SK-N-SH treated with all-trans-retinoic acid at 6 μM for 48 hours (cell line): ENCODE results near the gene MBNL2.

Experiments
- ATAC-seq: fragments of 200-7000 bp; cut with Tn5 transposase; 3 replicates; pipeline ENCODE4 v1.9.1; 2020; ENCODE audit warnings: mild to moderate bottlenecking, moderate library complexity
- BACH2 ChIP-seq: fragments of 250-450 bp; sonication (Bioruptor Pico); IDR thresholded peaks from 2 replicates; pipeline ENCODE4 v1.9.0; 2021; ENCODE audit warnings: mild to moderate bottlenecking, borderline replicate concordance
- CSDC2 ChIP-seq: fragments of 250-450 bp; sonication (Bioruptor Pico); IDR thresholded peaks from 2 replicates; pipeline ENCODE4 v1.5.0; 2020; ENCODE audit warnings: mild to moderate bottlenecking, moderate library complexity
- ESRRG ChIP-seq: fragments of 250-450 bp; sonication (Bioruptor Pico); IDR thresholded peaks from 2 replicates; pipeline ENCODE4 v1.6.1; 2021; ENCODE audit warnings: mild to moderate bottlenecking
- GLIS3 ChIP-seq: fragments of 250-450 bp; sonication (Bioruptor Pico); IDR thresholded peaks from 2 replicates; pipeline ENCODE4 v1.5.0; 2020; ENCODE audit warnings: mild to moderate bottlenecking, moderate library complexity
- ISL1 ChIP-seq: fragments of 250-450 bp; sonication (Bioruptor Pico); IDR thresholded peaks from 2 replicates; pipeline ENCODE4 v2.1.2; 2022; ENCODE audit warnings: mild to moderate bottlenecking, moderate library complexity
- OSR1 ChIP-seq: fragments of 250-450 bp; sonication (Bioruptor Pico); IDR thresholded peaks from 2 replicates; pipeline ENCODE4 v1.8.0; 2022; ENCODE audit warnings: moderate library complexity, mild to moderate bottlenecking, inconsistent platforms
- RARB ChIP-seq: fragments of 250-450 bp; sonication (Bioruptor Pico); IDR thresholded peaks from 2 replicates; pipeline ENCODE4 v1.8.0; 2021; ENCODE audit warnings: mild to moderate bottlenecking, moderate library complexity
- SNAI2 ChIP-seq: fragments of 250-450 bp; sonication (Bioruptor Pico); IDR thresholded peaks from 2 replicates; pipeline ENCODE4 v1.5.0; 2020; ENCODE audit warnings: mild to moderate bottlenecking, moderate library complexity
- TOX ChIP-seq: fragments of 250-450 bp; sonication (Bioruptor Pico); IDR thresholded peaks from 2 replicates; pipeline ENCODE4 v1.8.0; 2021; ENCODE audit warnings: mild to moderate bottlenecking, moderate library complexity, borderline replicate concordance
- ZFP3 ChIP-seq: fragments of 250-450 bp; sonication (Bioruptor Pico); IDR thresholded peaks from 2 replicates; pipeline ENCODE4 v1.5.0; 2020; ENCODE audit warnings: mild to moderate bottlenecking, moderate library complexity
- ZFP30 ChIP-seq: fragments of 450-650 bp; formaldehyde crosslinking; IDR thresholded peaks from 2 replicates; pipeline ENCODE4 v1.5.0; 2022; ENCODE audit warnings: mild to moderate bottlenecking, moderate library complexity
- ZNF565 ChIP-seq: fragments of 450-650 bp; formaldehyde crosslinking; conservative IDR thresholded peaks from 2 replicates; pipeline ENCODE4 v1.5.0; 2020; ENCODE audit warnings: low read depth, mild to moderate bottlenecking, moderate library complexity
- TF ChIP-seq, protein P1 (sequence below): fragments of 250-450 bp; sonication (Bioruptor Pico); IDR thresholded peaks from 2 replicates; pipeline ENCODE4 v1.8.0; 2020; ENCODE audit warnings: mild to moderate bottlenecking, moderate library complexity, borderline replicate concordance
- TF ChIP-seq, protein P2 (sequence below): fragments of 250-450 bp; sonication (Bioruptor Pico); IDR thresholded peaks from 2 replicates; pipeline ENCODE4 v1.5.1; 2021; ENCODE audit warnings: mild to moderate bottlenecking, moderate library complexity
- TF ChIP-seq, protein P3 (sequence below): fragments of 250-450 bp; sonication (Bioruptor Pico); IDR thresholded peaks from 2 replicates; pipeline ENCODE4 v1.5.0; 2020; ENCODE audit warnings: mild to moderate bottlenecking, moderate library complexity
- TF ChIP-seq, protein P4 (sequence below): fragments of 250-450 bp; sonication (Bioruptor Pico); IDR thresholded peaks from 2 replicates; pipeline ENCODE4 v1.5.1; 2020; ENCODE audit warnings: low read depth, mild to moderate bottlenecking, moderate library complexity

Gene MBNL2

DNA sequence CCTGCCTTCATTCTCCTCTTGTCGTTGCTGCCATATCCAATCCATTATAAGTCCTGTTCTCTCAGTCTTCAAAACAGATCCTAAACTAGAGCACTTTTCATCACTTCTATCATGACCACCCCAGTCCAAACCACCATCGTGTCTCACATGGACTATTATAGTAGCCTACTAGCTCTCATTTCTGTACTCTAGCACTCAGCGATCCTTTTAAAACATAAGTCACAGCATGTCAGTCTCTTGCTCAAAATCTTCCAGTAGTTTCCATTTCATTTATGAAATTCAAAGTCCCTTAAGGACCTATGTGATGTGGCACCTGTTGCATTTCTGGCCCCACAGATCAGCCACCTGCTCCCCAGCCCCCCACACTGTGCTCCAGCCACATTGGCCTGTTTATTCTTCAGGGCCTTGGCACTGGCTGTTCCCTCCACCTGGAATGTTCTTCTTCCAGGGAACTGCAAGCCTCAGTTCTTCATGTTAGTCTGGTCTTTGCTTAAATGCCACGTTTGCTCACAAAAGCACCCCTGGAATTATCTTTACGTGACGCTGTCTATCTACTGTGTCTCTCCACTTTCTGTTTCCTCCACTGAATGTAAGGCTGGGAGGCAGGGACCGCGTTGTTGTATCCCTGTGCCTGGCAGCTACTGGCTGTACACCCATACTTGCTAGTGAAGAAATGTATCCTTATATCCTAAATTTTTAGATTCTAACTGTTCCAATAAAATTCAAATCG lies 64.3 kb downstream of the MBNL2 start:
- no peak for ATAC-seq
- no peak for TF ChIP-seq CSDC2 (CRISPR knock-in tag)
- TF ChIP-seq ISL1 (CRISPR knock-in tag): no peak
- TF ChIP-seq, protein P1, sequence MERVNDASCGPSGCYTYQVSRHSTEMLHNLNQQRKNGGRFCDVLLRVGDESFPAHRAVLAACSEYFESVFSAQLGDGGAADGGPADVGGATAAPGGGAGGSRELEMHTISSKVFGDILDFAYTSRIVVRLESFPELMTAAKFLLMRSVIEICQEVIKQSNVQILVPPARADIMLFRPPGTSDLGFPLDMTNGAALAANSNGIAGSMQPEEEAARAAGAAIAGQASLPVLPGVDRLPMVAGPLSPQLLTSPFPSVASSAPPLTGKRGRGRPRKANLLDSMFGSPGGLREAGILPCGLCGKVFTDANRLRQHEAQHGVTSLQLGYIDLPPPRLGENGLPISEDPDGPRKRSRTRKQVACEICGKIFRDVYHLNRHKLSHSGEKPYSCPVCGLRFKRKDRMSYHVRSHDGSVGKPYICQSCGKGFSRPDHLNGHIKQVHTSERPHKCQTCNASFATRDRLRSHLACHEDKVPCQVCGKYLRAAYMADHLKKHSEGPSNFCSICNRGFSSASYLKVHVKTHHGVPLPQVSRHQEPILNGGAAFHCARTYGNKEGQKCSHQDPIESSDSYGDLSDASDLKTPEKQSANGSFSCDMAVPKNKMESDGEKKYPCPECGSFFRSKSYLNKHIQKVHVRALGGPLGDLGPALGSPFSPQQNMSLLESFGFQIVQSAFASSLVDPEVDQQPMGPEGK (CRISPR knock-in tag): no peak
- no peak for TF ChIP-seq OSR1 (CRISPR knock-in tag)
- TF ChIP-seq, protein P2, sequence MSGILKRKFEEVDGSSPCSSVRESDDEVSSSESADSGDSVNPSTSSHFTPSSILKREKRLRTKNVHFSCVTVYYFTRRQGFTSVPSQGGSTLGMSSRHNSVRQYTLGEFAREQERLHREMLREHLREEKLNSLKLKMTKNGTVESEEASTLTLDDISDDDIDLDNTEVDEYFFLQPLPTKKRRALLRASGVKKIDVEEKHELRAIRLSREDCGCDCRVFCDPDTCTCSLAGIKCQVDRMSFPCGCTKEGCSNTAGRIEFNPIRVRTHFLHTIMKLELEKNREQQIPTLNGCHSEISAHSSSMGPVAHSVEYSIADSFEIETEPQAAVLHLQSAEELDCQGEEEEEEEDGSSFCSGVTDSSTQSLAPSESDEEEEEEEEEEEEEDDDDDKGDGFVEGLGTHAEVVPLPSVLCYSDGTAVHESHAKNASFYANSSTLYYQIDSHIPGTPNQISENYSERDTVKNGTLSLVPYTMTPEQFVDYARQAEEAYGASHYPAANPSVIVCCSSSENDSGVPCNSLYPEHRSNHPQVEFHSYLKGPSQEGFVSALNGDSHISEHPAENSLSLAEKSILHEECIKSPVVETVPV (CRISPR knock-in tag): no peak
- no peak for TF ChIP-seq RARB (CRISPR knock-in tag)
- TF ChIP-seq BACH2 (CRISPR knock-in tag): no peak
- no peak for TF ChIP-seq TOX
- TF ChIP-seq ZNF565 (CRISPR knock-in tag): no peak
- TF ChIP-seq, protein P3, sequence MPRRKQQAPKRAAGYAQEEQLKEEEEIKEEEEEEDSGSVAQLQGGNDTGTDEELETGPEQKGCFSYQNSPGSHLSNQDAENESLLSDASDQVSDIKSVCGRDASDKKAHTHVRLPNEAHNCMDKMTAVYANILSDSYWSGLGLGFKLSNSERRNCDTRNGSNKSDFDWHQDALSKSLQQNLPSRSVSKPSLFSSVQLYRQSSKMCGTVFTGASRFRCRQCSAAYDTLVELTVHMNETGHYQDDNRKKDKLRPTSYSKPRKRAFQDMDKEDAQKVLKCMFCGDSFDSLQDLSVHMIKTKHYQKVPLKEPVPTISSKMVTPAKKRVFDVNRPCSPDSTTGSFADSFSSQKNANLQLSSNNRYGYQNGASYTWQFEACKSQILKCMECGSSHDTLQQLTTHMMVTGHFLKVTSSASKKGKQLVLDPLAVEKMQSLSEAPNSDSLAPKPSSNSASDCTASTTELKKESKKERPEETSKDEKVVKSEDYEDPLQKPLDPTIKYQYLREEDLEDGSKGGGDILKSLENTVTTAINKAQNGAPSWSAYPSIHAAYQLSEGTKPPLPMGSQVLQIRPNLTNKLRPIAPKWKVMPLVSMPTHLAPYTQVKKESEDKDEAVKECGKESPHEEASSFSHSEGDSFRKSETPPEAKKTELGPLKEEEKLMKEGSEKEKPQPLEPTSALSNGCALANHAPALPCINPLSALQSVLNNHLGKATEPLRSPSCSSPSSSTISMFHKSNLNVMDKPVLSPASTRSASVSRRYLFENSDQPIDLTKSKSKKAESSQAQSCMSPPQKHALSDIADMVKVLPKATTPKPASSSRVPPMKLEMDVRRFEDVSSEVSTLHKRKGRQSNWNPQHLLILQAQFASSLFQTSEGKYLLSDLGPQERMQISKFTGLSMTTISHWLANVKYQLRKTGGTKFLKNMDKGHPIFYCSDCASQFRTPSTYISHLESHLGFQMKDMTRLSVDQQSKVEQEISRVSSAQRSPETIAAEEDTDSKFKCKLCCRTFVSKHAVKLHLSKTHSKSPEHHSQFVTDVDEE (CRISPR knock-in tag): no peak
- TF ChIP-seq, protein P4, sequence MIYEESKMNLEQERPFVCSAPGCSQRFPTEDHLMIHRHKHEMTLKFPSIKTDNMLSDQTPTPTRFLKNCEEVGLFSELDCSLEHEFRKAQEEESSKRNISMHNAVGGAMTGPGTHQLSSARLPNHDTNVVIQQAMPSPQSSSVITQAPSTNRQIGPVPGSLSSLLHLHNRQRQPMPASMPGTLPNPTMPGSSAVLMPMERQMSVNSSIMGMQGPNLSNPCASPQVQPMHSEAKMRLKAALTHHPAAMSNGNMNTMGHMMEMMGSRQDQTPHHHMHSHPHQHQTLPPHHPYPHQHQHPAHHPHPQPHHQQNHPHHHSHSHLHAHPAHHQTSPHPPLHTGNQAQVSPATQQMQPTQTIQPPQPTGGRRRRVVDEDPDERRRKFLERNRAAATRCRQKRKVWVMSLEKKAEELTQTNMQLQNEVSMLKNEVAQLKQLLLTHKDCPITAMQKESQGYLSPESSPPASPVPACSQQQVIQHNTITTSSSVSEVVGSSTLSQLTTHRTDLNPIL: no peak
- TF ChIP-seq SNAI2 (CRISPR knock-in tag): no peak
- no peak for TF ChIP-seq GLIS3
- no peak for TF ChIP-seq ZFP3 (CRISPR knock-in tag)

DNA sequence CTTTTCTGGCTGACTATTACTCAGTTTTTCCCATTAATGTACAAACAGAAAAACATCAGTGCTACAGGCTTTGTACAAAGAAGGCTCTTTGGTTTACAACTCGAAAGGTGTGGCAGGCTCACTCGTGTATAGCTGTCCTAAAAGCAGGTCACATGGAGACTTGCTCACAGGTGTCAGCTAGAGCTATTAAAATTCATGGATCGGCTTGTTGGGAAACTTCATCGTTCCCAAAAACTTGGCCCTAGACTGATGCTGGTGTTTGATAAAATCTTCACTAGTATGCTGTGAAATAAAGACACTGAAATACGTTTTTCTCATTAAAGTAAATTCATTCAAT lies 64.9 kb downstream of the MBNL2 start:
- ATAC-seq: no peak
- TF ChIP-seq, protein P3 (CRISPR knock-in tag): no peak
- TF ChIP-seq, protein P1 (CRISPR knock-in tag): no peak
- TF ChIP-seq, protein P2 (CRISPR knock-in tag): no peak
- TF ChIP-seq TOX (no peak), ZFP30 (no peak), OSR1 (CRISPR knock-in tag) (no peak), ZNF565 (CRISPR knock-in tag) (no peak), ESRRG (CRISPR knock-in tag) (no peak)
- TF ChIP-seq, protein P4: no peak
